Stimulated activated CD8-positive, alpha-beta memory T cell treated with anti-CD3 and anti-CD28 coated beads, Interleukin-12 subunit alpha, Interleukin-12 subunit beta, amount 100 ng/mL, for 24 hours (primary cell): ENCODE results near the gene HS3ST4.

Experiments used
- DNase-seq: peaks from one replicate; pipeline ENCODE4 v3.0.0-alpha.2; 2020; ENCODE audit errors: extremely low read depth

HS3ST4 gene

DNA sequence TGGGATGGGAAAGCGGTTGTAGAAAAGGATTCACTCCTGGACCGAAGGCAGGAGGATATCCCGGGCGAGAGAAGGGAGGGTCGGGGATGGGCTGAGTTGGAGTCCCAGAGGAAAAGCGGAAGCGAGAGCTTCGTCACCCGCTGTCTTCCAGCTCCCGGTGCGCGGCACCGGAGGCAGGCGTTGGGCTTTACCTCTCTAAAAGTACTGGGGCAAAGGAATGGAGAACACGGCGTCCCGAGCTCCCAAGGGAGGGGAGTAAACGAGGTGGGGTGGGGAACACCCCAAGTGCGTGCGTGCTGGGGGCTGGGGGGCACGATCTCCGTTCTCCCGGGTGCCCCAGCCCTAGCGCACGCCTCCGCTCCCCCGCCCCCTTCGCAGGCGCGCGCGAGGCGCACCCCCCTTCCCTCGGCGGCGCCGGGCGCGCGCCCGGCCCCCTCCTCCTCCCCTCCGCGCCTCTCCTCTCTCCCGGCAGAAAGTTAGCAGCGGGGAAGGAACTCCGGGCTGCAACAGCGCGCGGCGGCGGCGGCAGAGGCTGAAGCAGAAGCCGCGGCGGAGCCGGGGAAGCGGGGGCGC, at the start of gene HS3ST4:
TSS of gene HS3ST4 (plus strand) at position 441 of the 573 bp plus-strand sequence.
- DNase-seq, result no peak

DNA sequence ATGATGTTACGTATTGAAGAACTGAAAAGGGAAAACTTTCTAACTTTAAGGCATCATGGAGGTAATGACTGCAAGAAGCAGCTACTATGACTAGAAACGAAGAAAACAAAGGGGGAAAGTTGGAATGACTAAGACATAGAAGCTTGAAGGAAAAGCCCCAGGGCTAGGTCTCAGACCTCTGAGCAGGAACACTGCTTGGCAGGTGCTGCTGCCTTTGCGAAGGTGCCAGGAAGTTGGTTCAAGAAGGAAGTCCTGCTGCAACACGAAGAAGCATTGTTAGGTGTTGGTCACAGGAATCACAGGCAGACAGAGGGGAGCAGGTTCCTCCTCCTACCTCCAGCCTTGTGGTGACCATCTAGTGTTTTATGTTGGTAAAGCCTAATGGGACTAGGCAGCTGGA, 48.1 kb upstream of the HS3ST4 start:
- no peak for DNase-seq

DNA sequence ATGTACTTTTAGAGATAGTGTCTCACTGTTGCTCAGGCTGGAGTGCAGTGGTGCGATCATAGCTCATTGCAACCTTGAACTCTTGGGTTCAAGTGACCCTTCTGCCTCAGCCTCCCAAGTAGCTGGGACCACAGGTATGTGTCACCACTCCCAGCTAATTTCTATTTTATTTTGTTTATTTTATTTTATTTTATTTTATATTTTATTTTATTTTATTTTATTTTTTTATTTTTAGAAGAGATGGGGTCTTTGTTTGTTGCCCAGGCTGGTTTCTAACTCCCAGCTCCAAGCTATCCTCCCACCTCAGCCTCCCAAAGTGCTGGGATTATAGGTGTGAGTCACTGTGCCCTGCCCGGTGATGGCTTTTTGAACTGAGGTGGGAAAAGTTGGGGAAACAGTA, 35.1 kb upstream of the HS3ST4 start:
- no peak for DNase-seq

DNA sequence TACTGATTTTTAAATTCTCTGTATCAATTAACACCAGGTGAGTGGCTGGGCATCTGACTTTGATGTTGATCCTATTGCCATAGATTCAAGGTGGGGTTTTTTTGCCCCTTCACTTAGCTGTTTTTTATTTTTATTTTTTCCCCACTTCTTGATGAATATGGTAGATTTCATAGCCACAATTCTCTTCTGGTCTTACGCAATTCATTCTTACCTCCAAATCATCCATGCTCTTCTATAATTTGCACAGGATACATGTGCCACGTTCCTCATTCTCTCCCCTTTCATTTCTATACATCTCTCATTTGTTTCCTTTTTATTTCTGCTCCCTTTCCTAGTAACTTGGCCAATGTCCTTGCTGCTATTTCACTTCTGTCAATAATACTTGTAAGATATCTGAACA, 14.9 kb upstream of the HS3ST4 start:
- DNase-seq, result no peak

DNA sequence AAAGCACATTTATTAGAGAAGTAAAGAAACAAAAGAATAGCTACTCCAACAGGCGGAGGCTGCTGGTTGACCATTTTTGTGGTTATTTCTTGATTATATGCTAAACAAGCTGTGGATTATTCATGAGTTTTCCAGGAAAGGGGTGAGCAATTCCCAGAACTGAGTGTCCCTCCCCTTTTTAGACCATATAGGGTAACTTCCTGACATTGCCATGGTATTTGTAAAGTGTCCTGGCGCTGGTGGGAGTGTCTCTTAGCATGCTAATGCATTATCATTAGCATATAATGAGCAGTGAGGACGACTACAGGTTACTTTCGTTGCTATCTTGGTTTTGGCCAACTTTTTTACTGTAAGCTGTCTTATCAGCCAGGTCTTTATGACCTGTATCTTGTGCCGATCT, 12.2 kb upstream of the HS3ST4 start:
- no peak for DNase-seq

DNA sequence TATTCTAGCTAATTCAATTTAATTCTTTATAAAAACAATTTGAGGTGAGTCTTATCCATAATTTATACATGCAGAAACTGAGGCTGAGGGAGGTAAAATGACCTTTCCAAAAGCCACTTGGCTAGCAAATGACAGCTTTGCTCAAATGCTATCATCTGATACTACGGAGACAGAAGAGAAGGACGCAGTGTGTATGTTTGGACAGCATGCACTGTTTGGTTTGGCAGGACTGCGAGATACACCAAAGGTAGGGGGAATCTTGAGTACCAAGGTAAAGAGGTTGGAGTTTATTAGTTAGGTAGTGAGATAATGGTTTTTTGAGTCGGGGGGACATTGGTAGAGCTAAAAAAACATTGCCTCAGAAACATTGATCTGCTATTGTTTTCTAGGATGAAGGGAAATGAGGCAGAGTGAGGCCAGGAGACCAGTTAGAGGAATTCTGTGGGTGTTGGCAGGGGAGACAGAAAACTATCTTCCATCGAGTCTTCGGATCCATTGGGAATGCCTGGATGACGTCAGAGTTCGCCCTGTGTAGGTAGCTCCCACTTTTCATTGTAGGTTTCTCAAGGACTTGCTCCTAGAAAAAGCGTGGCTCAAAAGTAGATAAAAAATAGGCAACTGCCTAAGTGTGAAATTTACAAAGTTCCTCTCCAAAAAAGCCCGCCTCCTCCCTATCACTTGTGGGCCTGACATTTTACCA, 2.5 kb upstream of the HS3ST4 start:
- no peak for DNase-seq

DNA sequence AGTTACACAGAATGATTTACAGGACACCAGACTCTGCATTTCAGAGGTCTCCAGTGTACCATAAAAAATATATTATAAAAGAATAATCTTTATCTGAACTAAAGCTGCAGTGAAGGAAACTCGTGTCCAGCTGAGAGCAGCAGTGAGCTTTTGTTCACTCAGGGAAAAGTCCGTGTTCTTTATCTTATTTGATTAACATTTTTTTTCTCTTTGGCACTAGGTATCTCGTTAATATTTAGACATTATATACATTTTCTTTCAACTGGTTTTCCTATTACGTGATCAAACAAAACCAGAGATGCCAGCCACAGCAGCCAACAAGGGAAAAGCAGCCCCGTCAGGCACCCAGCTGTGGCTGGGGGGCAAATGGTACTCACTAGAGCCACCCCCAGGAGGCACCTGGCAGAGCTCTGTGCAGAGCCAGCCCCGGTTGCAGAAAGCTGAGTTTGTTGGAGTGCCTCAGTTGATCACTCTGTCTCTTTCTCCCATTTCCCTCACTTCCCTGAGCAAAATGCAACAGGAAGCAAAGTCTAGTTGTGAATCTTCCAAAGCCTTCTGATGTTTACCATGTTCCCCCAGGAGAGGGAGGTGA, 1.1 kb upstream of the HS3ST4 start:
- no peak for DNase-seq

DNA sequence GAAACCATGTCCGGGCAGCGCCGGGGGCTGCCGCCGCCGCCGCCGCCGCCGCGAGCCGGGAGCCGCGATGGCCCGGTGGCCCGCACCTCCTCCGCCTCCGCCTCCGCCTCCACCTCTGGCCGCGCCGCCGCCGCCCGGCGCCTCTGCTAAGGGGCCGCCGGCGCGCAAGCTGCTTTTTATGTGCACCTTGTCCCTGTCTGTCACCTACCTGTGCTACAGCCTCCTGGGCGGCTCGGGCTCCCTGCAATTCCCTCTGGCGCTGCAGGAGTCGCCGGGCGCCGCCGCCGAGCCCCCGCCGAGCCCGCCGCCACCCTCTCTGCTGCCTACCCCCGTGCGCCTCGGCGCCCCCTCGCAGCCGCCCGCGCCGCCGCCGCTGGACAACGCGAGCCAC, 587 bp downstream of the HS3ST4 start:
- DNase-seq, result no peak

DNA sequence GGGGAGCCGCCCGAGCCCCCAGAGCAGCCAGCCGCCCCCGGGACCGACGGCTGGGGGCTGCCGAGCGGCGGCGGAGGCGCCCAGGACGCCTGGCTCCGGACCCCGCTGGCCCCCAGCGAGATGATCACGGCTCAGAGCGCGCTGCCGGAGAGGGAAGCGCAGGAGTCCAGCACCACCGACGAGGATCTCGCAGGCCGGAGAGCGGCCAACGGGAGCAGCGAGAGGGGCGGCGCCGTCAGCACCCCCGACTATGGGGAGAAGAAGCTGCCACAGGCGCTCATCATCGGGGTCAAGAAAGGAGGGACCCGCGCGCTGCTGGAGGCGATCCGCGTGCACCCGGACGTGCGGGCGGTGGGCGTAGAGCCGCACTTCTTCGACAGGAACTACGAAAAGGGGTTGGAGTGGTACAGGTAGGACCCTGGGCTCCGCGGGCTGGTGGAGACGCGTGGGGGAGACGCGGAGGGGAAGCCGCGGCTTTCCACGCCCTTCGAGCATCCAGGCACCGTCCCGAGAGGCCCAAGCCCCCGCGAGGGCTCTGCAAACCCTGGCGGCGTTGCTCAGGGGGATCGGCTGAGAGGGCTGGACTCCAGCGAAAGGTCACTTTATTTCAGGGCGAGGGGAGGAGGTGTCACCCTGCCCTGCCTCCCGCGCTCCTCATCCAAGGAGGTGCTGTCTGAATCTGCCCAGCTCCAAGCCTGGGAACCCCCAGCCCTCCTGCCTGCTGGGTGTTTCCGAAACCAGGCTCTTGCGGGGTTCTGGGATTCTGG, 1.2 kb downstream of the HS3ST4 start:
- DNase-seq, result no peak

DNA sequence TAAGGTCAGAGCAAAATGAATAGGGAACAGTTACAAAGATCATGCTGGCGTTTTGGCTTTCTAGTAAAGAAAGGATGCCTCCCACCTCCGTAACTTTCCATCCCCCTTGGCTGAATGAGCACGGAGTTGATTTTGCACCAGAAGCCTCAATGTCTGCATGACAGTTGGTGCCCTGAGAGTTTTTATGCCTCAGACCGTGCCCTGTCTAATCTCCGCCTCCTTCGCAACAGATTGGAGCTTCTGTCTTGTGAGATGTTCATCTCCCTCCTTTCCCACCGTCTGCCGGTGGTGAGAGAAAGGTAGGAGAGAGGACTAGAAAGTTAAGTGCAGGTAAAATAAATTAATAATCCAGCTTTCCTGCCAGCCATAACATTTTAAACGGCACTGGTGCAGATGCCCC, 1.9 kb downstream of the HS3ST4 start:
- no peak for DNase-seq

DNA sequence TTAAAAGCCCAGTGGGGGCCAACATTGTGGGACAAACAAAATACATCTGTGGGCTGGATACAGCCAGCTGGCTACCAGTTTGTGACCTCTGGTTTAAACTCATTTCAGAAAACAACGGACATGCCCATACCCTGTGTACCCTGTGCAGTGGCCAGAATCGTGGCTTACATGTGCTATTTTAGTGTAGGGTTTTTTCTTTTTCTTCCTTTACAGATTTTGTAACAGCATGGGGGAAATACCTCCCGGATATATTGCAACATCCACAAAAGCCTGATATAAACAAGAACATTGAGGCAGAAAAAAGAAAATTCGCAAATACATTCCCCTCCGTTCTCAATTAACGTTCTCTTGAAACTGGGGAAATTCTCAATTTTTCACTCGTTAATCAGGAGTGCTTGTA, 7.3 kb downstream of the HS3ST4 start:
- no peak for DNase-seq

DNA sequence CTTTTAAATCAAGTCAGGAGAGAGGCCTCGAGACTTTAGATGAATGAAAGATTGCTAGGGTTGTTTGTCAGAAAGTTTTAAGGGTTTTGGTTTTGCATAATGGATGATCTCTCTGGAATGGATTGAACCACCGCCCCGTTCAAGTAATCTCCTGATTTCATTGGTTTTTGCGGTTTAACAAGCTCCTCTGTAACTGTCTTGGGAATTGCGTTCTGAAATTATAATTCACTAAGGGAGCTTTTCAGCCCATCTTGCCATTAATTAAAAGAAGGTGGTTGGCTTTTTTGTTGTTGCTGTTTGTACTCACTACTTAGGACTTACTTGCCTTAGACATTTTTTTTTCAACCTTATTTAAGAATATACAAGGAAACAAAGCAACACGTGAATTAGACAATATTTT, 8.8 kb downstream of the HS3ST4 start:
- no peak for DNase-seq

DNA sequence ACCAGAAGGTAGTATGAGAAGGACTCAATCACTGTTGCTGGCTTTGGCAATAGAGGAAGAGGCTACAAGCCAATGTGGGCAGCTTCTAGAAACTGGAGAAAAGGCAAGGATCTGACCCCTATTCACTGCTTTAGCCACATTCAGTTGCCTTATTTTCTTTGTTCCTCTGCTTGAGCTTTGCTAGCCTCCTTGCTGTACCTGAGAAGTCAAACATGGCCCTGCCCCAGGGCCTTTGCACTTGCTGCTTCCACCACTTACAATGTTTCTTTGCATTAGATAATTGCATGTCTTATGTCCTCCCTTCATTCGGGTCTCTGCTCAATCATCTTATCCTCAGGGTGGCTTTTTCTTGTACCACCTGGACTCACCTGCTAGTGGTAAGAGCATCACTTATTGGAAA, 15.8 kb downstream of the HS3ST4 start:
- no peak for DNase-seq

DNA sequence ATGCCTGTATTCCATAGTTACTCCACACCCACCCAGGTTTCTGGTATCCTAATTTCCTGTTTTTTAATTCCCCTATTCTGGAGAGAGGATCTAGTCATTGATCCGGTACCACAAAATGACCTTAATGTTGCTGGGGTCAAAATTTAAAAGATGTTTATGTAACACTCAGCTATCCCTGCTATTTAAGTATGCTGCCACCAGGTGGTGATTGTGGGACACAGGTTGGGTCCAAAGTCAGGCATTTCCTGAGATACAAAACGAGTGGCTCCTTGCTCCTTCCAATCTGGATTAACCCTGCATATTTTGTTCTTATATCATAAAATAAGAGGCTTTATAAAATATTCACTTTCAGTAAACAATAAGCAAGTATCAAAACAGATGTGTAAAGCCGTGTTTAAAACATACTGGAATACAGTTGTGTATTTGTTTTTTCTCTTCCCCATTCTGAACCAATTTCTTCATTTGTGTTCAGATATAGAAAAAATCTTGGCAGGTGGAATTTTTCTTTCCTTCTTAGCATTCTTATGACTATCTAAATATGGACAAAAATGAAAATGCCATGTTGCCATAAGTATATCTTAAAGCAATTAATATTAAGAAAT, 16.3 kb downstream of the HS3ST4 start:
- DNase-seq, result no peak

DNA sequence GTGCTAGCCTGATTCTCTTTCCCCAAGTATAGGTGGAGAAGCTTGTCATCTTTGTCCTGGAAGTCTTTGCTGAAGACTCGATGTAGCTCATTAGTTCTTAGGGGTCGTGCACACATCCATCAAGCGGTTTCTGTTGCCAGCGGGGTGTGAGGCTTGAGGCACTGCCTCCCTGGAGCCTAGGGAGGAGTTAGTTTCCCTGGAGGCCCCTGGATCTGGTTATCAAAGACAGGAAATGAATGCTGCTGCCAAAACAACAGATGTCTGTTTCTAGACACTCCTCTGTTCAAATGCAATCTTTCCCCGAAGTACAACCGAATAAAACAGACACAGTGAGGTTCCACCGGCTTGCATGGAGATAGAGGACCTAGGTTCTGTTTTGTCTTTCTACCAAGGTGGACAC, 17.5 kb downstream of the HS3ST4 start:
- no peak for DNase-seq

DNA sequence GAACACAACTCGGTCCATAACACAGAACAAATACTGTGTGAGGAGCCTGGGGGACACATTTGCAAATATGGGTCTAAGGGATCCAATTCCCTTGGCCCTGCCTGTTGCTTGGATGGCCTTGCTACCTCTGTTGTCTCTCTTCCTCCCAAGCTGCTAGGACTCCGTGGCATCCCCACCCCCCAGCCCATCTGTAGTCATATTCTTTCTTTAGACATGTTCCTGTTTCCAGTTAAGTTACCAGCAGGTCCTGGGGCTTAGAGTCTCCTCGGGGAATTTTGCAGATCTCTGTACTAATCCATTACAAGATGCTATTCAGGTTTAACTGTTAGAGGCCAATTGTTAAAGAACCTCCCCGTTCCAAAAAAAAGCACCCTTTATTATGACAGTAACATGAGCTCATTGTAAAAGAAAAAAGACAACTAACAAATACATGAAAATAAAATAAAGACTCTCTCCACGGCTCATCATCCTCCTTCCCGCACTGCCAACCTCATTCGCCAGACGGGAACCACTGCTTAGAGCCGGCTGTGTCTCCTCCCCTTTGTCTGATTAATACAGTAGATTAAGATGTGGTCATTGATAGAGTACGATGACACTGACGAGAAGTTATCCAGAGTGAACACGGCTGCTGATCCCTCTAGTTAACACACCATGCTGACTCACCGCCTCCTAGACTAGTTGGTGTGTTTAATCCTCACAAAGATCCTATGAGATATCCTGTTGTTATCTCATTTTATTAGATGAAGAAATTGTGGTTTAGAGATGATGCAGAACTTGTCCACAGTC, 22.2 kb downstream of the HS3ST4 start:
- DNase-seq, result no peak

DNA sequence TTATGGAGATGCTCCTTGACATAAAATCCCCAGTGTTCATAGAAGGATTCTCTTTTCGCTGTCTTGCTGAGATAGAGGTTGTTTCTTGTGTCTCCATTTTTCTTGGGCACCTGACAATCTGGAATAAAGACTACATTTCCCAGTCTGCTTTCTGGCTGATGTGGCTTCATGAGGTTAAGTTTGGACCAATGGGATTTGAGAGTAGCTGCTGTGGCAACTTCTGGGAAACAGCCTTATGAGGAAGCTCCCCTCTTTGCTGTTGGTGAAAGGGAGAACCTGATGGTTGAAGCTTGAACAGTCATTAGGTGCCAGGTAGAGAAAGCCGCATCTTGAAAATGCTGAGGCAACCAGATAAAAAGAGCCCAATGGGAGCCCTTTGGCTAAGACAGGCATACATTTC, 24.4 kb downstream of the HS3ST4 start:
- DNase-seq, result no peak

DNA sequence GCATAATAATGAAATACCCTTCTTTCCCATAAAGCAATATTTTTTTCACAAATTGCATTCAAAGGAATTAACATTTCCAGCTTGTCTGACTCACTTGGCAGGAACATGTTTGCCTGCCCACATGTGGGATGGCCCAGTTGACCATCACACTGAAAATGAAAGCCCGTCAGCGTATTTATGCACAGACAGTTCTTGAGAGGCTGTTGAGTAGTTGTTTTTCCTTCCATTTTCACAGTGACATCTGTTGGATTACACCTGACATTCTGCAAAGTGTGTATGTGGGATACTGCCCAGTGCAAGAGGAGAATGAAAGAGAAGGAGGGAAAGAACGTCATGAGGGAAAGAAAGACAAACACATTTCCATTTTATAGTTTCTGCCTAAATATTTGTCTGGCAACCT, 29.7 kb downstream of the HS3ST4 start:
- no peak for DNase-seq

DNA sequence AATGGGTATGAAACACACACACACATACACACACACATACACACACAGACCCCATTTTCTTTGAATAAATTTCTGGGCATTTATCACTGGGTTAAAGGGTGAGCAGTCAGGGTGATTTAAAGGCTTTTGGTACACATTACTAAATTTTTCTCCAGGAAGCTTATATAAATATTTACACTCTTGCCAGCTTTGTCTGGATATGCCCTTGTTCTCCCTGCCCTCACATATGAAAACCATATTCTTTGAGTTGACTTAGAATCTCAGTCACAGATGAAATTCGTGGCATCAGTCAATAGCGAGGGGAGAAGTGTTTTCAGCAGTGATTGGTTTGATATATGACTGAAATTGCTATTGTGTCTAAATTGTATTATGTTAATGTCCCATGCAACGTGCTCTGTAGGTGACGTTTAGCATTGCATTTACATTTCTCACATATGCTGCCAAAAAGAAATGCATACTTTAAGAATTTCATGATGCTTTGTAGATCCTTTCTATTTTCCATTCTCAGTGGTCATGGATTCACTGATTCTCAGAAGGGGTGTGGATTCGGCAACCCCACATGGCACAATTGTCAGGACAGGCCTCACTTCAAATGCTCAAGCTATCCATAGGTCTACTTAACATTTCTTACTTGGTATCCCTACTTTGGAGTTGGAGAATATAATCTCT, 34.8 kb downstream of the HS3ST4 start:
- no peak for DNase-seq

DNA sequence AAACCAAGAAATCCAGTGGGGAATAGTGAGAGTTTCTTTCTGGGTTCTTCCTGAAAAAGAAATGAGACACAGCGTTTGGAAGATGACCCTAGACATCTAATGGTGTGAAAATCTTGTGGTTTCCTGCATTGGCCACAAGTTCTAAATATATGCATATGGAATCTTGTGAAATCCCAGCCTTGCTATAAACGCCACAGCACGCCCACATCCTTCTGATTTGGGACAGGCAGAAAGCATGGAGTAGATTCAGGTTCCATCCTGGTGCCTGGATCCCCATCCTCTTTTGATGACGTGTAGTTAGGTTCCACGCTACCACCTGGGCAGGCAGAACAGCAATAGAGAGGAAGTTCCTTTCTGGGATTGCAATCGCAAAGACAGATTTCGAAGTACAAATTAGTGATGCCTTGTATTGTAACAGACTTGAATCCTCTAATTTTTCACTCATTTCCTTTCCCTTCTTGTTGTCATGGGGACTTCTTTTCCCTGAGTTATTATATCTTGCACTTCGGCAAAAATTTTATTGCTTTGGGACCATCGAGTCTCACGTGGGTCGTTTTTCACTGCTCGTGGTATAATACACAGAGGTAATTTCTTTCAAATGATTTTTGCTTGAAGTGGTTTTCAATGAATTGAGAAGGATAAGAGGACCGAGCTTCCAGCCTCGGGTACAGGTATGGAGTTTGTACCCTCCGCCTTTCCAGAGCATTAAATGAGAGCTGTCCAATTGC, 37.6 kb downstream of the HS3ST4 start:
- DNase-seq, result no peak
